Cardiac fibroblast (primary cell): Measurements from ENCODE around the gene TAGLN2.

Source experiments
- DNase-seq, 2 donors: peaks; one replicate each; pipeline versions ENCODE4 v3.0.0 to v3.0.0-alpha.2; 2010; ENCODE audit warnings: low read depth in 2 of 2
- H3K4me3 ChIP-seq, 2 donors: replicated peaks in 1 of 2; 1 replicate in 1 of 2; 2 replicates in 1 of 2; pipeline ENCODE4 v1.5.1; 2011; ENCODE audit warnings: low read depth in 2 of 2, low read length in 2 of 2, mild to moderate bottlenecking in 2 of 2, moderate library complexity in 1 of 2
- CTCF ChIP-seq: IDR thresholded peaks from one replicate; pipeline ENCODE4 v1.5.1; 2011; ENCODE audit warnings: low read depth, mild to moderate bottlenecking, low read length, inconsistent platforms

TAGLN2 gene

GRCh38 chr1:159930634-159931033, 5.3 kb upstream of the TAGLN2 start:
- DNase-seq = no peak
- no peak for TF ChIP-seq CTCF
- no peak overlapping the region for H3K4me3 ChIP-seq

GRCh38 chr1:159930216-159930615, 4.9 kb upstream of the TAGLN2 start:
- DNase-seq = no peak
- H3K4me3 ChIP-seq = no peak overlapping the region
- no peak for TF ChIP-seq CTCF

- DNase-seq = no peak
- no peak overlapping the region for H3K4me3 ChIP-seq
- no peak for TF ChIP-seq CTCF
Measured at GRCh38 chr1:159929155-159930051, 4.1 kb upstream of the TAGLN2 start.

- no peak for TF ChIP-seq CTCF
- no peak overlapping the region for H3K4me3 ChIP-seq
- DNase-seq = no peak
Measured at GRCh38 chr1:159928491-159929050, 3.3 kb upstream of the TAGLN2 start.

- no peak for DNase-seq
- no peak overlapping the region for H3K4me3 ChIP-seq
- no peak for TF ChIP-seq CTCF
Measured at GRCh38 chr1:159927849-159928431, 2.6 kb upstream of the TAGLN2 start.

- no peak for TF ChIP-seq CTCF
Measured at GRCh38 chr1:159927211-159927848, 2.0 kb upstream of the TAGLN2 start.

More at GRCh38 chr1:159927211-159927848, 2.0 kb upstream of the TAGLN2 start:
- no peak overlapping the region for H3K4me3 ChIP-seq
- DNase-seq = no peak
